Astrocyte (in vitro differentiated cells and primary cell): Measurements from ENCODE around the gene PRPSAP1. TPM values are rescaled to one million over a fixed set of nuclear protein-coding genes. Genes with fewer than 3 reads are reported as not detected.

Source experiments
- DNase-seq: peaks from one replicate; pipeline ENCODE4 v3.0.0-alpha.2; 2010; ENCODE audit warnings: low read depth
- FAIRE-seq: peaks from 2 replicates; lab custom pipeline; 2011; peaks lifted over from hg19 to GRCh38; lab: Jason Lieb, UNC
- H2AFZ ChIP-seq: 2 replicates; pipeline ENCODE4 v1.6.0; 2012; ENCODE audit warnings: low read depth, low read length, inconsistent platforms
- H3K27ac ChIP-seq: 2 replicates; pipeline ENCODE4 v1.5.1; 2011; ENCODE audit warnings: low read depth, low read length, inconsistent platforms
- H3K27me3 ChIP-seq: 2 replicates; pipeline ENCODE4 v1.6.0; 2011; ENCODE audit warnings: low read length, inconsistent platforms; ENCODE audit not compliant: insufficient read depth
- H3K36me3 ChIP-seq: 2 replicates; pipeline ENCODE4 v1.5.1; 2011; ENCODE audit warnings: low read length, inconsistent platforms; ENCODE audit not compliant: insufficient read depth
- H3K4me1 ChIP-seq: 2 replicates; pipeline ENCODE4 v1.5.1; 2011; ENCODE audit warnings: low read length, inconsistent platforms; ENCODE audit not compliant: insufficient read depth
- H3K4me2 ChIP-seq: 2 replicates; pipeline ENCODE4 v1.6.0; 2012; ENCODE audit warnings: low read length, inconsistent platforms
- H3K4me3 ChIP-seq: 2 replicates; pipeline ENCODE4 v1.5.1; 2011; ENCODE audit warnings: low read depth, mild to moderate bottlenecking, low read length, inconsistent platforms; ENCODE audit not compliant: insufficient read depth
- H3K79me2 ChIP-seq: 2 replicates; pipeline ENCODE4 v1.6.0; 2012; ENCODE audit warnings: mild to moderate bottlenecking, low read length, inconsistent platforms; ENCODE audit not compliant: insufficient read depth
- H3K9ac ChIP-seq: 2 replicates; pipeline ENCODE4 v1.6.0; 2012; ENCODE audit warnings: mild to moderate bottlenecking, low read length, inconsistent platforms
- H3K9me3 ChIP-seq: 2 replicates; pipeline ENCODE4 v1.5.1; 2012; ENCODE audit warnings: low read depth, mild to moderate bottlenecking, low read length, inconsistent platforms; ENCODE audit not compliant: insufficient read depth
- H4K20me1 ChIP-seq: 2 replicates; pipeline ENCODE4 v1.6.0; 2012; ENCODE audit warnings: low read length, inconsistent platforms; ENCODE audit not compliant: insufficient read depth
- H3K27ac Mint-ChIP-seq: one replicate; pipeline ENCODE4 v1.8.0; 2021; ENCODE audit warnings: mild to moderate bottlenecking, mixed read lengths; ENCODE audit not compliant: unreplicated experiment
- H3K27me3 Mint-ChIP-seq: one replicate; pipeline ENCODE4 v1.8.0; 2021; ENCODE audit warnings: low read depth, mixed read lengths; ENCODE audit not compliant: unreplicated experiment
- H3K36me3 Mint-ChIP-seq: one replicate; pipeline ENCODE4 v1.8.0; 2021; ENCODE audit warnings: low read depth, mixed read lengths; ENCODE audit not compliant: unreplicated experiment
- H3K4me1 Mint-ChIP-seq: one replicate; pipeline ENCODE4 v1.8.0; 2021; ENCODE audit warnings: low read depth, mixed read lengths; ENCODE audit not compliant: unreplicated experiment
- H3K4me3 Mint-ChIP-seq: one replicate; pipeline ENCODE4 v1.8.0; 2021; ENCODE audit warnings: mild to moderate bottlenecking, moderate library complexity, mixed read lengths; ENCODE audit not compliant: unreplicated experiment
- H3K9me3 Mint-ChIP-seq: one replicate; pipeline ENCODE4 v1.8.0; 2021; ENCODE audit warnings: mild to moderate bottlenecking, mixed read lengths; ENCODE audit not compliant: unreplicated experiment
- EZH2 ChIP-seq: IDR thresholded peaks from 2 replicates; pipeline ENCODE4 v1.6.1; 2012; ENCODE audit warnings: mild to moderate bottlenecking, low read length, inconsistent platforms; ENCODE audit not compliant: insufficient read depth
- total RNA-seq: library from RNA; stranded (reverse); gene quantifications from 2 replicates; pipeline ENCODE4 v1.2.1, GENCODE V29; 2021
- TF ChIP-seq, protein P1 (sequence below): IDR thresholded peaks from 2 replicates; pipeline ENCODE4 v1.5.1; 2011; ENCODE audit warnings: low read depth, mild to moderate bottlenecking, inconsistent platforms, low read length, moderate library complexity; ENCODE audit not compliant: insufficient read depth

The PRPSAP1 gene
- total RNA-seq, 1 donor from 2014 or later = 36.2 TPM

DNA sequence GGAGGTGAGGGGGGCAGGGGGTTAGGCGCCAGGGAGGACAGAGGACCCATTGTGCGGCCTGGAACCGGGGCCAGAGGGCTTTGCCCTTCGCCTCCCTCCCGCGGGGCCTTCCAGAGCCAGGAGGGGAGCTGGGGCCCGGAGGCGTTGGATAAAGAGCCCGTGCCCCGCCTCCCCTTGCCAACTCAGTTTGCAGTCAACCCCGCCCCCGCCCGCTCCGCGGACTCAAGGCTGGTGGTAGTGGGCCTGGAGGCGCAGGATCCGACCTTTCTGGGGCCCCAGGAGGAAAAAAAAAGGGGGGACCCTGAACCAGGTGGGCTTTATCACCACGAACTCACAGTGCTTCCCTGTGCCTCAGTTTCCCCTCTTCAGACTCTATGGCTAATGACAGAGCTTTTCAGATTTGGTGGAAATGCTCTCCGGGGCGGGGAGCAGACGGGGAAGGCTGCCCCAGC lies 28.7 kb upstream of the PRPSAP1 start:
- H3K4me2 ChIP-seq = peak overlapping the region; percentile 86
- DNase-seq = peak; percentile 61
- TF ChIP-seq, protein P1, sequence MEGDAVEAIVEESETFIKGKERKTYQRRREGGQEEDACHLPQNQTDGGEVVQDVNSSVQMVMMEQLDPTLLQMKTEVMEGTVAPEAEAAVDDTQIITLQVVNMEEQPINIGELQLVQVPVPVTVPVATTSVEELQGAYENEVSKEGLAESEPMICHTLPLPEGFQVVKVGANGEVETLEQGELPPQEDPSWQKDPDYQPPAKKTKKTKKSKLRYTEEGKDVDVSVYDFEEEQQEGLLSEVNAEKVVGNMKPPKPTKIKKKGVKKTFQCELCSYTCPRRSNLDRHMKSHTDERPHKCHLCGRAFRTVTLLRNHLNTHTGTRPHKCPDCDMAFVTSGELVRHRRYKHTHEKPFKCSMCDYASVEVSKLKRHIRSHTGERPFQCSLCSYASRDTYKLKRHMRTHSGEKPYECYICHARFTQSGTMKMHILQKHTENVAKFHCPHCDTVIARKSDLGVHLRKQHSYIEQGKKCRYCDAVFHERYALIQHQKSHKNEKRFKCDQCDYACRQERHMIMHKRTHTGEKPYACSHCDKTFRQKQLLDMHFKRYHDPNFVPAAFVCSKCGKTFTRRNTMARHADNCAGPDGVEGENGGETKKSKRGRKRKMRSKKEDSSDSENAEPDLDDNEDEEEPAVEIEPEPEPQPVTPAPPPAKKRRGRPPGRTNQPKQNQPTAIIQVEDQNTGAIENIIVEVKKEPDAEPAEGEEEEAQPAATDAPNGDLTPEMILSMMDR = no peak
- no peak for TF ChIP-seq EZH2

DNA sequence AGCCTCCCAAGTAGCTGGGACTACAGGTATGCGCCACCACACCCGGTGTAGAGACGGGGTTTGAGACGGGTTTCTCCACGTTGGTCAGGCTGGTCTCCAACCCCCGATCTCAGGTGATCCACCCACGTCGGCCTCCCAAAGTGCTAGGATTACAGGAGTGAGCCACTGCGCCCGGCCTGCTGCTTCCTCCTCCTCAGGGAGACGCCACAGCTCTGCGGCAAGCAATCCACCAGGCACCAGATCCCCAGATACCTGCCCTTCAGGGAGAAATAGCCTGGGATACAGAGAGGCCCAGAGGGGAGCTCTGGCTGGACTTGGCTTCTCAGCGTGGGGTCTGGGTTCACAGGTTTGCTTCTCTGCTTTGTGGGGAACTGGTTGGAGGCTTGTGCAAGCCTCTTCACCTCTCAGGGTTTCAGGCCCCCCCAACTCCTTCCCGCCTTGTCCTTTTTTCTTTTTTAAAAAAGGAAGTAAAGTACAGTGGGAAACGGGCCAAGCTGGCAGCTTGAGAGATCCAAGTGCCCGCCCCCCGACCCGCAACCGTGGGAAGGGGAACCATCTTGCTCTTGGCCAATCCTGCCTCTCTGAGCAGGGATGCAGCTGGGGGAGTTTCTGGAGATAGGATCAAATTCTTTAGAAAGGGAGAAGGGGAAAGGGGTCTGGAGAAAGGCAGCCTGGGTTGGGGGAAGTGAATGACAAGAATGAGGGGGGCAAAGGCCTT lies 28.1 kb upstream of the PRPSAP1 start:
- no peak for TF ChIP-seq EZH2
- TF ChIP-seq, protein P1 = no peak
- Mint-ChIP-seq H3K36me3 (peaks cover 5% of the 10 kb centered on the region), H3K4me3 (peak overlapping the region; percentile 96), H3K27me3 (no peaks in the 10 kb centered on the region), H3K27ac (no peak overlapping the region), H3K9me3 (peaks cover 2% of the 10 kb centered on the region), H3K4me1 (peaks cover 10% of the 10 kb centered on the region)
- H3K27ac ChIP-seq = peak overlapping the region; percentile 99
- no peak overlapping the region for H2AFZ ChIP-seq
- H3K4me3 ChIP-seq = peak overlapping the region; percentile 86
- no peaks in the 10 kb centered on the region for H3K9me3 ChIP-seq
- H3K4me1 ChIP-seq = peaks cover 32% of the 10 kb centered on the region
- H3K27me3 ChIP-seq = no peaks in the 10 kb centered on the region
- FAIRE-seq (no peak), DNase-seq (no peak)
- peaks cover 5% of the 10 kb centered on the region for H3K36me3 ChIP-seq
- H4K20me1 ChIP-seq = peaks cover 13% of the 10 kb centered on the region
- H3K9ac ChIP-seq = peak overlapping the region; percentile 99
- peak overlapping the region; percentile 86 for H3K4me2 ChIP-seq
- peaks cover 50% of the 10 kb centered on the region for H3K79me2 ChIP-seq

More for the DNA sequence above, 28.7 kb upstream of the PRPSAP1 start:
- Histone ChIP-seq H3K4me3 (peak overlapping the region; percentile 86), H3K27ac (peak overlapping the region; percentile 99), H4K20me1 (peaks cover 19% of the 10 kb centered on the region), H2AFZ (no peak overlapping the region), H3K9me3 (no peaks in the 10 kb centered on the region), H3K27me3 (no peaks in the 10 kb centered on the region), H3K4me1 (peaks cover 37% of the 10 kb centered on the region), H3K79me2 (peaks cover 56% of the 10 kb centered on the region), H3K36me3 (peaks cover 6% of the 10 kb centered on the region), H3K9ac (peak overlapping the region; percentile 99)
- Mint-ChIP-seq H3K9me3 (peaks cover 1% of the 10 kb centered on the region), H3K4me1 (peaks cover 12% of the 10 kb centered on the region), H3K27me3 (no peaks in the 10 kb centered on the region), H3K36me3 (peaks cover 6% of the 10 kb centered on the region), H3K4me3 (peak overlapping the region; percentile 96), H3K27ac (peak overlapping the region; percentile 94)
- no peak for FAIRE-seq
